ENCODE data around the gene CDC42EP4. TPM values are rescaled to one million over a fixed set of nuclear protein-coding genes. Genes with fewer than 3 reads are reported as not detected.

CDC42EP4 gene
- total and polyA plus RNA-seq, 12 donors: 18.6 to 87.6 (median 30.8) TPM

- 92 to 93% methylated on average over 10 of the region's 10 CpGs for WGBS, 2 donors
- DNase-seq (no peak), ATAC-seq (peak in 1 of 8 donors; percentile 14)
- Histone ChIP-seq H3K27me3 (no peaks in the 10 kb centered on the region), H3K4me3 (no peak overlapping the region), H3K27ac (peak overlapping the region in 1 of 10 donors; percentile 45), H3K4me1 (peaks cover 4 to 40% (median 26%) of the 10 kb centered on the region in 9 donors), H3K9me3 (no peaks in the 10 kb centered on the region), H3K36me3 (no peaks in the 10 kb centered on the region)
- intact Hi-C loops (cut with DNase I): no loop called here
- TF ChIP-seq CTCF (IDR thresholded peaks at IDR 0.05): no peak
Measured at GRCh38 chr17:73359352-73359751, 47.6 kb upstream of the CDC42EP4 start.

GRCh38 chr17:73358668-73359067, 46.9 kb upstream of the CDC42EP4 start:
- peaks cover 4 to 40% (median 26%) of the 10 kb centered on the region in 9 donors for H3K4me1 ChIP-seq
- H3K27ac ChIP-seq: no peak overlapping the region
- intact Hi-C loops (cut with DNase I): no loop called here
- no peak for TF ChIP-seq CTCF (IDR thresholded peaks at IDR 0.05)
- no peak overlapping the region for H3K4me3 ChIP-seq
- peak in 1 of 2 donors; percentile 52 for DNase-seq
- H3K36me3 ChIP-seq: no peaks in the 10 kb centered on the region
- 83 to 92% methylated on average over 9 of the region's 9 CpGs for WGBS, 2 donors
- H3K9me3 ChIP-seq: no peaks in the 10 kb centered on the region
- ATAC-seq: peak in 6 of 8 donors; percentile 41 to 73 (median 52)
- no peaks in the 10 kb centered on the region for H3K27me3 ChIP-seq

- Histone ChIP-seq H3K4me1 (peaks cover 4 to 40% (median 26%) of the 10 kb centered on the region in 9 donors), H3K27ac (peak overlapping the region in 1 of 10 donors; percentile 49), H3K9me3 (no peaks in the 10 kb centered on the region), H3K27me3 (no peaks in the 10 kb centered on the region), H3K4me3 (no peak overlapping the region), H3K36me3 (no peaks in the 10 kb centered on the region)
- intact Hi-C loops (cut with DNase I): no loop called here
- 95 to 96% methylated on average over 19 of the region's 19 CpGs for WGBS, 2 donors
- TF ChIP-seq CTCF (IDR thresholded peaks at IDR 0.05): no peak
- DNase-seq (no peak), ATAC-seq (no peak)
Measured at GRCh38 chr17:73357981-73358380, 46.2 kb upstream of the CDC42EP4 start.

- TF ChIP-seq CTCF (IDR thresholded peaks at IDR 0.05): no peak
- ATAC-seq: peak in 7 of 8 donors; percentile 51 to 86 (median 70)
- 59 to 67% methylated on average over 9 of the region's 9 CpGs for WGBS, 2 donors
- Histone ChIP-seq H3K4me1 (peaks cover 4 to 40% (median 26%) of the 10 kb centered on the region in 9 donors), H3K27me3 (no peaks in the 10 kb centered on the region), H3K4me3 (no peak overlapping the region), H3K27ac (peak overlapping the region in 4 of 10 donors; percentile 7 to 81 (median 29)), H3K9me3 (no peaks in the 10 kb centered on the region), H3K36me3 (no peaks in the 10 kb centered on the region)
- peak; percentile 41 to 50 for DNase-seq
- intact Hi-C loops (cut with DNase I): no loop called here
Measured at GRCh38 chr17:73357318-73357717, 45.5 kb upstream of the CDC42EP4 start.
